ENCODE measurements around the gene FAF1. TPM values are rescaled to one million over a fixed set of nuclear protein-coding genes. Genes with fewer than 3 reads are reported as not detected.
"Not testable (repeated sequence)": the region's sequence is repeated elsewhere in the genome, so short reads cannot be mapped to it uniquely, and the experiment has no call there.

FAF1 gene
- total RNA-seq, 4 donors from 2014 or later: 33.8 to 55.8 (median 45.6) TPM

- TF ChIP-seq POLR2A (IDR thresholded peaks at IDR 0.05) (no peak), CTCF (IDR thresholded peaks at IDR 0.05) (no peak)
- intact Hi-C loops (cut with DNase I; ENCODE audit: low total_unique reads): no loop called here
- DNase-seq (ENCODE audit: low spot score in 2 of 2): peak in 1 of 2 donors; percentile 86
Measured at GRCh38 chr1:50959303-50959912, 659 bp downstream of the FAF1 start.

GRCh38 chr1:50955116-50955515 is 5.0 kb downstream of the FAF1 start:
- H3K4me3 ChIP-seq (ENCODE audit: low read depth, poor library complexity, severe bottlenecking): no peak overlapping the region
- intact Hi-C loops (cut with DNase I; ENCODE audit: low total_unique reads): no loop called here
- no peak for DNase-seq (ENCODE audit: low spot score in 2 of 2)
- WGBS, 2 donors: 55 to 58% methylated on average over 1 of the region's 1 CpG
- TF ChIP-seq CTCF (IDR thresholded peaks at IDR 0.05) (no peak), POLR2A (IDR thresholded peaks at IDR 0.05) (no peak)

More at GRCh38 chr1:50959303-50959912, 659 bp downstream of the FAF1 start:
- peak overlapping the region; percentile 87 for H3K4me3 ChIP-seq (ENCODE audit: low read depth, poor library complexity, severe bottlenecking)
- WGBS, 2 donors: 1 to 2% methylated on average over 22 to 23 of the region's 38 CpGs

GRCh38 chr1:50952566-50952965 is 7.5 kb downstream of the FAF1 start:
- WGBS, 2 donors: 92 to 93% methylated on average over 24 to 29 of the region's 31 CpGs
- DNase-seq (ENCODE audit: low spot score in 2 of 2); intact Hi-C loops (cut with DNase I; ENCODE audit: low total_unique reads): not testable (repeated sequence)

GRCh38 chr1:50950396-50950795 is 9.7 kb downstream of the FAF1 start:
- intact Hi-C loops (cut with DNase I; ENCODE audit: low total_unique reads): no loop called here
- TF ChIP-seq CTCF (IDR thresholded peaks at IDR 0.05): no peak
- no peak for TF ChIP-seq POLR2A (IDR thresholded peaks at IDR 0.05)
- 77 to 85% methylated on average over 1 of the region's 1 CpG for WGBS, 2 donors
- no peak overlapping the region for H3K4me3 ChIP-seq (ENCODE audit: low read depth, poor library complexity, severe bottlenecking)
- no peak for DNase-seq (ENCODE audit: low spot score in 2 of 2)

More at GRCh38 chr1:50952566-50952965, 7.5 kb downstream of the FAF1 start:
- not testable (repeated sequence) for H3K4me3 ChIP-seq (ENCODE audit: low read depth, poor library complexity, severe bottlenecking)

GRCh38 chr1:50949286-50949982 is 10.6 kb downstream of the FAF1 start:
- no peak for TF ChIP-seq CTCF (IDR thresholded peaks at IDR 0.05)
- TF ChIP-seq POLR2A (IDR thresholded peaks at IDR 0.05): no peak
- WGBS, 2 donors: 87 to 88% methylated on average over 9 of the region's 9 CpGs
- no peak overlapping the region for H3K4me3 ChIP-seq (ENCODE audit: low read depth, poor library complexity, severe bottlenecking)
- DNase-seq (ENCODE audit: low spot score in 2 of 2): no peak
- intact Hi-C loops (cut with DNase I; ENCODE audit: low total_unique reads): no loop called here

GRCh38 chr1:50942334-50942733 is 17.7 kb downstream of the FAF1 start:
- TF ChIP-seq CTCF (IDR thresholded peaks at IDR 0.05): no peak
- no peak for TF ChIP-seq POLR2A (IDR thresholded peaks at IDR 0.05)
- no peak for DNase-seq (ENCODE audit: low spot score in 2 of 2)
- 82 to 93% methylated on average over 1 of the region's 1 CpG for WGBS, 2 donors
- intact Hi-C loops (cut with DNase I; ENCODE audit: low total_unique reads): no loop called here
- no peak overlapping the region for H3K4me3 ChIP-seq (ENCODE audit: low read depth, poor library complexity, severe bottlenecking)

All from lower leg skin (tissue), 4 donors.